Smooth muscle cell of the brain vasculature (primary cell): Measurements from ENCODE around the gene PLXND1.
A peak's percentile ranks its signal among the peaks of the same experiment; 100 is the strongest.
"Not testable (repeated sequence)": the region's sequence is repeated elsewhere in the genome, so short reads cannot be mapped to it uniquely, and the experiment has no call there.

ENCODE experiments used
- DNase-seq: peaks from one replicate; pipeline ENCODE4 v3.0.0-alpha.2; 2012; ENCODE audit warnings: low read depth, low spot score

PLXND1 gene

DNA sequence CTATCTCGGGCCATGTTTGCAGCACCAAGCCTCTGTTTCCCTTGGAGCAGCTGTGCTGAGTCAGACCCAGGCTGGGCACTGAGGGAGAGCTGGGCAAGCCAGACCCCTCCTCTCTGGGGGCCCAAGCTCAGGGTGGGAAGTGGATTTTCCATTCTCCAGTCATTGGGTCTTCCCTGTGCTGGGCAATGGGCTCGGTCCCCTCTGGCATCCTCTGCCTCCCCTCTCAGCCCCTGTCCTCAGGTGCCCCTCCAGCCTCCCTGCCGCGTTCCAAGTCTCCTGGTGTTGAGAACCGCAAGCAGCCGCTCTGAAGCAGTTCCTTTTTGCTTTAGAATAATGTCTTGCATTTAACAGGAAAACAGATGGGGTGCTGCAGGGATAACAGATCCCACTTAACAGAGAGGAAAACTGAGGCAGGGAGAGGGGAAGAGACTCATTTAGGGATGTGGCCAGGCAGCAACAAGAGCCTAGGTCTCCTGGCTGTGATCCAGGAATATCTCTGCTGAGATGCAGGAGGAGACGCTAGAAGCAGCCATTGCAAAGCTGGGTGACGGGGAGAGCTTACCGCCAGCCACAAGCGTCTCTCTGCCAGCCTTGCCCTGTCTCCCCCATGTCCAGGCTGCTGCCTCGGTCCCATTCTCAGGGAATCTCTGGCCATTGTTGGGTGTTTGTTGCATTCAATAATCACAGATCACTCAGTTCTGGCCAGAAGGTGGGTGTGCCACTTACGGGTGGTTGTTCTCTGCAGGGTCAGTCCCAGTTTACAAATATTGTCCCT lies 76.9 kb downstream of the PLXND1 start:
- no peak for DNase-seq

DNA sequence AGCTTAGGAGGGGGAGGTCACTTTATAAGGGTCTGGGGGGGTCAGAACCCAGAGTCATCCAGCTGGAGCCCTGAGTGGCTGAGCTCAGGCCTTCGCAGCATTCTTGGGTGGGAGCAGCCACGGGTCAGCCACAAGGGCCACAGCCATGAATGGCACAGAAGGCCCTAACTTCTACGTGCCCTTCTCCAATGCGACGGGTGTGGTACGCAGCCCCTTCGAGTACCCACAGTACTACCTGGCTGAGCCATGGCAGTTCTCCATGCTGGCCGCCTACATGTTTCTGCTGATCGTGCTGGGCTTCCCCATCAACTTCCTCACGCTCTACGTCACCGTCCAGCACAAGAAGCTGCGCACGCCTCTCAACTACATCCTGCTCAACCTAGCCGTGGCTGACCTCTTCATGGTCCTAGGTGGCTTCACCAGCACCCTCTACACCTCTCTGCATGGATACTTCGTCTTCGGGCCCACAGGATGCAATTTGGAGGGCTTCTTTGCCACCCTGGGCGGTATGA lies 77.8 kb downstream of the PLXND1 start, which contains the start of gene RHO:
TSS of gene RHO (plus strand) at position 51 of the 512 bp plus-strand sequence. CDS start at position 146, 95 bp downstream.
- DNase-seq = no peak

DNA sequence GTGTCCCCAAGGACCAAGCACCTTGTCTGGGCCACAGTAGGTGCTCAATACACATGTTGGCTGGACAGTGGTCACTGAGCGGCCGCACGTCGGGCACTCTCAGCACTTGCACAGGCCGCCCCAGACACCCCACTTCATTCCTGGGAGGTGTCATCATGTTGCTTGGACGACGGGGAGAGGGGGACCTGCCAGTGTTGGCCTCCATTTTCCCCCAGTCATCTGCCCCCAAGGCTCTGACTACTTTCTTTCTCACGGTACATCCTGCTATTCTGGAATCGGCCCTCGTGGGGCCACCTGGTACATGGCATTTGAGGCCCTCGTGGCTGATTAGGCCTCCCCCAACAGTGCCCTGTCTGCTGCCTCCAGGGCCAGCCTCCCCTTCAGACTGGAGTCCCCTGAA lies 79.2 kb downstream of the PLXND1 start:
- DNase-seq = no peak

DNA sequence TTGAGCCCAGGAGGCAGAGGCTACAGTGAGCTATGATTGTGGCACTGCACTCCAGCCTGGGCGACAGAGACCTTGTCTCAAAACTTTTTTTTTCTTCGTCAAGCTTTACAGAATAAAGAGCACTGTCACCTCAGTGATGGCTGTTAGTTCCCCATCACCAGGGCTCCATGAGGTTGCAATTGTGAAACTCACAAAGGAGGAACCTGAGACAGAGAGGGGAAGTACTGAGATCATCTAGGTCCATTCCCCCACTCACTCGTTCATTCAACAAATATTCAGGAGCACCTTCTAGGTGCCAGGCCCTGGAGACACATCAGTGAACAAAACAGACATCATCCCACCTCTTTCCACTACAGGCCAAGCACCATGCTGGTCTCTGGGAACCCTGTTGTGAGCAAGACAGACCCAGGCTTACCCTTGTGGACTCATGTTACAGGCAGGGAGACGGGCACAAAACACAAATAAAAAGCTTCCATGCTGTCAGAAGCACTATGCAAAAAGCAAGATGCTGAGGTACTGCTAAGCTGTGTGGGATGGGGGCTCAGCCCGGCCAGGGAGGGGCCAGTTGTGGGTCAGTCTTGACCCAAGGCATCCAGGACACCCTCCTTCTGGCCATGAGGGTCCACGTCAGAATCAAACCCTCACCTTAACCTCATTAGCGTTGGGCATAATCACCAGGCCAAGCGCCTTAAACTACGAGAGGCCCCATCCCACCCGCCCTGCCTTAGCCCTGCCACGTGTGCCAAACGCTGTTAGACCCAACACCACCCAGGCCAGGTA lies 80.2 kb downstream of the PLXND1 start:
- peak; percentile 66 for DNase-seq

DNA sequence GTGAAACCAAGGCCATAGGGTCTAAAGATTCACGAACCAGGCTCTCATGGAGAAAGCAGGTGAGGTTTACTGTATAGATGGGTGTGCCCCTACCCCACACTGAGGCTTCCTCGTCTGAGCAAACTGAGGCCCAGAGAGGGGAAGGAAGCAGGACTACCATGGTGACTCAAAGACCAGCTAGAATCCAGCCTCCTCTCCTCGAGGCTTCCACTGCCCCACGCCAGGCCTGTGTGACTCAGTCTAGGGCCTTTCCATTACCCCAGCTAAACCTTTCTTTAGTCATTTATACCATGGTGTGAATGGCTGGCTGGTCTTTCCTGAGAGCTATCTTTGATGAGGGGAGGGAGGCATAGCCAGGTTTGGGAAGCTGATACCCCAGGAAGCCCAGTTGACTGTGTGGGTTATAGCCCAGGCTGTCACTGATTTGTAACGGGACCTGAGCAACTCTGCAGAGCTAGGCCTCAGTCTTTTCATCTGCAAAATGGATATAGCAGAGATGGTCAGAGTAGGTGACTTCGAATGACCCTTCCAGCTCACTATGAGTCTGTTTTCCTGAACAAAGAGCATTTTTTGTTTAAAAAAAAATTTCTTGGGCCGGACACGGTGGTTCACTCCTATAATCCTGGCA lies 81.0 kb downstream of the PLXND1 start:
- DNase-seq = no peak

DNA sequence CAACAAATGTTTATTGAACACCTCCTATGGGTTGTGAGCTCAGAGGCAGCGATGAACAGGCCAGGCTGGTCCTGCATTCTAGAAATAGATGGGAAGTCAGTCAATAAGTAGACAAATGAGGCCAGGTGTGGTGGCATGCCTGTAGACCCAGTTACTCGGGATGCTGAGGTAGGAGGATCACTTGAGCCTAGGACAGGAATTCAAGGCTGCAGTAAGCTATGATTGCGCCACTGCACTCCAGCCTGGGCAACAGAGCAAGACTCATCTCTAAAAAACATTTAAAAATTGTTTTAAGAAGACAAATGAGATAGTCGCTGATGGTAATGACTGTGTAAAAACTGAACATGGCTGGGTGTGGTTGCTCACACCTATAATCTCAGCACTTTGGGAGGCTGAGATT lies 82.4 kb downstream of the PLXND1 start:
- DNase-seq = no peak

DNA sequence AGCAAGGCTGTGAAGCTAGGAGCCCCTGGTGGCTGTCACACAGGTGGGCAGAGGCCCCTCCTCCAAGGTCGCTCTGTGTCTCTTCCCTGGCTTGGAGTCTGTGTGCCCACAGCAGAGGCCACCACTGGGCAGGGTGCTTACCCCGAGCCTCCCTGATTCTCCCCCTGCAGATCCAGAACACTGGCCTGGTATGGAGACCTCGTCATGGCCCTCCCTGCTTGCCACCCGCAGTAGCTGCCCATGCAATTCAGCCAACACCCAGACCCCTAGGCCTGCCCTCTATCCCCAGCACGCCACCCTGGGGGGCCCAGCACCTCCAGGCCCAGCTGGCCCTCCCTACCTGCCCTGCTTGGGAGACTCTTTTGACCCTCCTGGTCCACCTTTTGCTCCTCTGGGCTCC lies 83.5 kb downstream of the PLXND1 start:
- no peak for DNase-seq

DNA sequence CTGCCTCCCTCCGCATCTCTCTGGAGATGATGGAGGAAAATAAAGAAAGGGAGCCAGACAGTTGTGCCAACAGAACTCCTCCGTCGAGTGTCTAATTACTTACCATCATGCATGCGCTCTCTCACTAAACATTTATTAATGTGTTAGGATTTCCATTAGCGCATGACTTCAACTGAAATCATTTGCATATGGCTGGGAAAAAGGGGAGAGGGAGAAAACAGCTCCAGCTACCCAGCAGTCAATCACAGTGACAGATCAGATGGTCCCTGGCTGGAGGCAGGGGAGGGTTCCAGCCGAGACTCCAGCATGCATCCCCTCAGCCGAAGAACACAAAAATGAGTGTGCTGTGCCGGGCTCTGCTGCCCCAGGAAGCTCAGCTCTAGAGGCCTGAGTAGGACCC lies 84.9 kb downstream of the PLXND1 start:
- DNase-seq = no peak

DNA sequence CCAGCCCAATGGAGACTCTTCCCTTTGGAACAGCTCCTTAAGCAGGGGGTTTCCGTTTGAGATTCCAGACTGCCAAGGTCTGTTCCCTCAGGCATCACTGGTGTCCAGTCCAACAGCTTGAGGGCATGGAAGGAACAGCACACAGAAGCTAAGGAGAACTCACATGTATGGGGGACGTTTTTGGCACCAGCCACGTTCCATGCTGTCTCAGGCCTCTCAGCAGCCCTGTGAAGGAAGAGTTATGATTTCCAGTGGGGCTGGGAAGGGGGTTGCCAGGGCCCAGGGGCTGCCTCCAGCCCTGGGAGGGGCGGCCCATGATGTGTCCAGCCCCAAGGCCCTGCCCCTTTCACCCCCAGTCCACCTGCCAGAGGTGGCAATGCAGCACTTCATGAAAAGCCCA lies 85.5 kb downstream of the PLXND1 start:
- no peak for DNase-seq

DNA sequence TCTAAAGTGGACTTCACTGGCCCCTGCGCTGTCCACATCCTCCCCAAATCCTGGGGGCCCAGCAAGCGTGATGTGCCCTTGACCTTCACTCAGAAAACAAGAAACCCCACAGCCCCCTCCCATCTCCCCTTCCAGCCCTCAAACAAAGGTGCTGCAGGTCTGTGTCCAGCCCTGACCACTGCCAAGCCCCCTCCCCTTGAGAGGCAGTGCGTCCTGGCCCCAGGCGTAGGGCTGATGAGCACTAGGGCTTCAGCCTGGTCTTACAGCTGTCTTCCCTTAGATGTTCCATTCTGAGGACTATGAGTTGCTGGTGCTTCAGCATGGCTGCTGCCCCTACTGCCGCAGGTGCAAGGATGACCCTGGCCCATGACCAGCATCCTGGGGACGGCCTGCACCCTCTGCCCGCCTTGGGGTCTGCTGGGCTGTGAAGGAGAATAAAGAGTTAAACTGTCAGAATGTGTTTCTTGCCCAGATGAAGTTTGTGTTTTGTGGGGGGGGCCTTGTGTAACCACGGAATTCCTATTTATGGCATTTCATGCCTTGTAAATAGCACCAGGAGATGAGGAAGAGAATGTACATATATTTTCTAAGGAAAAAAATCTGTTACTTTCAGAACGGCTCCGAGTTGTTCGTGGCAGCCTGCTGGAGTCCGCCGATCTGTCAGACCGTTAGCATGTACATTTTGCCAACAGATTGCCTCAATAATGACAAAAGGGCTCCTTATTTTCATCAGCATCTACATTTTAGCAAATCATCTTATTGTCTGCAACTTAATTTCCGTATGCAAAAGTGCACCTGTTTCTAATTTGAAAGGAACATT lies 86.4 kb downstream of the PLXND1 start:
- DNase-seq = no peak

DNA sequence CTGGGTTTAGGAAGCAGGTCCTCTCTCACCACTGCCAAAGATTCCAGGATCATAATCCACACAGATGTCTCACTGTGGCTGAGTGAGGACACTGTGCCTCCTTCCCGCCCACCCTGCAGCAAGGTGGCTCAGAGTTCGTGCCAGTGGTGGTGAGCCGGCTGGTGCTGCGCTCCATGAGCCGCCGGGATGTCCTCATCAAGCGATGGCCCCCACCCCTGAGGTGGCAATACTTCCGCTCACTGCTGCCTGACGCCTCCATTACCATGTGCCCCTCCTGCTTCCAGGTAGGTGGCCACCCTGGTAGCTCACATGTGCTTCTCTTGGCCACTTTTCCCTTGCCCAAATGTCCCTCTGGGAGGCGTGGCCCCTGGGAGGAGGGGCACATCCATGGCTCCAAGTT lies 87.0 kb downstream of the PLXND1 start:
- DNase-seq = no peak

DNA sequence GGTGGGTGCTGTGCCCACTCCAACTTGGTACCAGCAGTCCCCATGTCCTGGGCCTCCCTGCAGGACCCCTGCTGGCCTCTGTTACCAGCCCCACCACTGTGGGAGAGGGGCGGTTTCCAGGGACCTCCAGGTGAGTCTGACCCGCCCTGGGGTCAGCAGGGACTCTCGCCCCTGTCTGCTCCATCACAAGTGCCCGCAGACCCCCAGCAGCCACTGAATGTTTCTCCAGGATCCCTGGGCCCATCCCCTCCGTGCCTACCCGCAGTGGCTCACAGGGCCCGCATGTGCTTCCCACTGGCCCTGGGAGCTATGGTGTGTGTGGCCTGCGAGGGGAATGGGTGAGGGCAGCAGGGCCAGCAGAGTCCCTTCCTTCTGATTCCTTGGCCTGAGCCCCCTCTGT lies 87.9 kb downstream of the PLXND1 start:
- no peak for DNase-seq

DNA sequence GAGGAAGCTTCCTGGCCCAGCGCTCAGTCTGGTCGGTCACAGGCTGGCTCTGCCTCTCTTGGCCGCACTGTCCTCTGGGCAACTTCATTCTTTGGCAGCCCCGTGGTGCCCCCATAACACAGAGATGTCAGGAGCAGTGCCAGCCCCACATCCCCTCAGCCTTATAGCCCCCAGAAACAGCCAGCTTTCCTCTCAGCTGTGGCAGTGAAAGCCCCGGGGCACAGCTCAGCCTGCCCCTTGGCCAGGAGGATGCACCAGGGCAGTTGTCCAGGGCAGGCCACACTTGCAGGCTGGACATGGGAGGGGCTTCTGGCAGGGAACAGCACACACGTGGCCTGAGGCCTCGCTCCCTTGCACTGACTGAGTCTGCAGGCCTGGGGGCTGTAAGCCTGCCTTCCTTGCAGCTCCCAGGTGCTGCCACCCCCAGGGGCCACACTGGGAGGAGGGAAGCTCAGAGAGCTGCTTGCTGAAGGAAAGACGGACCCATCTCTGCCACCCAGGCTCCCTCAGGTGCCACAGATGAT lies 88.4 kb downstream of the PLXND1 start:
- DNase-seq = no peak

DNA sequence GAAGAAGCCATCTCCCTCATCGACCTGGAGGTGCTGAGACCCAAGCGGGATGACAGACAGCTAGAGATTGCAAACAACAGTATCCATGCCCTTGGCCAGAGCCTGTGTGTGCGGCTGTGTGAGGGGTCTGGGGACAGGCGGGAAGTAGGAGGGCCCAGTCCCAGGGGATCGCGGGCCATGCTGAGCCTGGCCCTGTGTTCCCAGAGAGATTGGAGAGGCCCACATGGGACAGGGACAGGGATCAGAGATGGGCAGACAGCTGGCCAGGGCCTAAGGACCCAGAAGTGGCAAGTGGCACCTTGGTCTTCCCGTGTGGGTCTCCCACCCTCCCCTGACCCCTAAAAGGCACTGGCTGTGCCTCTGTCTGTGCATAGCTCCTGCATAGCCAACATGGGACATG lies 89.0 kb downstream of the PLXND1 start:
- DNase-seq = no peak

DNA sequence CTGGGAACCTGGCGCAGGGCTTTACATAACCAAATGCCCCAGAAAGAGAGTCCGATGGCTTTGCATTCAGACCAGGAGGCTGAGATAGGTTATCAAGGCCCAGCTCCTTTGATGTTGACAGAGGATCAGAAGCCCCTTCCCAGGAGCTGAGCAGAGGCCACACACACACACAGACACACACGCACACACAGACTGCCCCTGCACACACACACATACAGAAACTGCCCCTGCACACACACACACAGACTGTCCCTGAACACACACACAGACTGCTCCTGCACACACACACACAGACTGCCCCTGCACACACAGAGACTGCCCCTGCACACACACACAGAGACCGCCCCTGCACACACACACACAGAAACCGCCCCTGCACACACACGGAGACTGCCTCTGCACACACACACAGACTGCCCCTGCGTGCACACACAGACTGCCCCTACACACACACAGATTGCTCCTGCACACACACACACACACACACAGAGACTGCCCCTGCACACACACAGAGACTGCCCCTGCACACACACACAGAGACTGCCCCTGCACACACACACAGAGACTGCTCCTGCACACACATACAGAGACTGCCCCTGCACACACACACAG lies 90.5 kb downstream of the PLXND1 start:
- DNase-seq = not testable (repeated sequence)

DNA sequence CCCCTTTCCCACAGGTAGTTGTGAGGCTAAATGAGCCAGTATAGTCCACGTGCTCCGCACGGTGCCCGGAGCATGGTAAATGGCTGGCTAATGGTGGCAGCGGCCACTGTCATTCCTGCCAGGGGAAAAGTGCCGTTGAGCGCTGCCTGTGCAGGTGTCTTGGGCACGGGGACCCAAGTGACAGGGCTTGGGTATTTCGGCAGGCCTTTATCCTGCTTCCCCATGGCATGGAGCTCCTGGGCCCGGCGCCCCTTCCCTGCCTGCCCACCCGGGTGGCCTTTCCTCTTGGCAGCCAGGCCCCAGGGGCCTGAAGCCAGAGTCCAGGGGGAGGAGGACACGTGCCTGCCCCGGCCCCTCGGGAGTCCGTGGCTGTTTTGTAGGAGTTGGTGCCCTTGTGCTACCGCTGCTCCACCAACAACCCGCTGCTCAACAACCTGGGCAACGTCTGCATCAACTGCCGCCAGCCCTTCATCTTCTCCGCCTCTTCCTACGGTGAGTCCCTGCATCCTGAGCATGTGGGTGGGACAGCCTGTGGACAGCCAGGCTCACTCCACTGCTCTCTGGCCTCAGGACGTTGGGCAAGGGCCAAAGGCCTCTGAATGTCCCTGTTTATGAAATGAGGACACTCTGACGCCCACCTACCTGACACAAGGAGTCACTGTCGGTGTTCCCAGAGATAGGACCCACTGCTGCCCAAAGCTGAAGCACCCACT lies 91.2 kb downstream of the PLXND1 start:
- not testable (repeated sequence) for DNase-seq

DNA sequence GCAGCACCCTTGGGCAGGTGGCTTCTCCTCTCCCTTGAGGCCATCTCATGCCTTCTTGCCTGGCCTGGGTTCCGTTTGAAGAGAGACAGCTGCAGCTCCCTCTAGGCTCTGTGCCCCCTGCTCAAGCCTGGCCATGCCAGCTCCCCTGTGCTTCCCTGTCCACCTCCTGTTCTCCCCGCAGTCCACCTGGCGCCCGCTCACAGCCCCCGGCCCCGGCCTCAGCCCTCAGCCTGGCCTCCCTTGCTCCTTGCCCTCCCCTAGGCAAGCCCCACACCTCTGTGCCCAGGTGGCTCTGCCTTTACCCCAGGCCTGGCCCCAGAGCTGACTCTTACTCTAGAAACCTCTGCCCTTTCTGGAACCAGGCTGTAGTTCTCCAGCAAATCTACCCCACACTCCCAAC lies 91.9 kb downstream of the PLXND1 start:
- DNase-seq = no peak

DNA sequence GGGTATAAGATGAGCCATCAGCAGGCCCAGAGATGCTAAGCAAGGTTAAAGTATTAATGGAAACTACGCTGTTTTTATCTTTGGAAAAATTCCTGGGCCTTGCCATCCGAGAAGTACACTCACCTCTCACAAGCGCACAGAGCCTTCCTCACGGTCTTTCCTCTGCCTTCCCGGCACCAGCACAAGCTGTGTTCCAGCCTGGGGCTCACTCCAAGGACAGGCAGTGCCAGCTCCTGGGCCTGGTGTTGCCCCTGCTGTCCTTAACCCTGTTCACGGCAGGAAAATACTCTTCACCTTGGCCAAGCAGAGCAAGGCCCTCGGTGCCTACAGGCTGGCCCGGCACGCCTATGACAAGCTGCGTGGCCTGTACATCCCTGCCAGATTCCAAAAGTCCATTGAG lies 92.4 kb downstream of the PLXND1 start:
- no peak for DNase-seq

DNA sequence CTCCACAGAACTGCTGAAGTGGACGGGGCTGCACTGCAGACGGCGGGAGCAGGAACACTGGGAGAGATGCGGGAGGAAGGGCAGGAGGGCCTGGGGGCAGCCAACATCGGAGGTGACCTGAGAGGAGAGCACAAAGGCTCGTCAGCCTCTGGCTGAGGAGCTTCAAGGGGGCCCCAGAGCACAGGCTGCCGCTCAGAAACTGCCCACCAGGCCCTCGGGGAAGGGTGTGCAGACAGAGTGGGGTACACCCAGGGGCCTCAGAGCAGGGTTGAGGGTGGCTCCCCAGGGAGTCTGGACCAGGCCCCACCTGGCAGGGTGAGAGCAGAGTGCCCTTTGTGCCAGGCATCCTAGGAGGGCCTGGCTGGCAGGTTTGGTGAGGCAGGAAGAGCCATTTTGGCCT lies 92.8 kb downstream of the PLXND1 start:
- DNase-seq = no peak

DNA sequence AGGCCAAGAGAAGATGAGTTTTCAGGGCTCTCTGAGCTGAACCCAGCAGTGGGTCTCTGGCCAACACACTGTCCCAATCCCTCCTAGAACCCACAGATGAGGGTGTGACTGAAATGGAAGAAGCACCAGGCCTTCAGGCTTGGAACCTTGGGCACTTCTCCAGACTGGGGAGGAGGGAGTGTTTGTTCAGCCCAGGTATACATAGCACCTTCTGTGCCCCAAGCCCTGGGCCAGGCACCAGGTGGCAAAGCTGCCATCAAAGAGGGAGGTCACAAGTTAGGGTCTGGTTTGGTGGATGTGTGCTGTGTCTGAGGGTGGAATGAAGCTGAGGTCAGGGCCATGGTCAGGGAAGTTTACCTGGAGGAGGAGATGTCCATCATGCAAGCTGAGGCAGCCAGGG lies 93.9 kb downstream of the PLXND1 start:
- DNase-seq = no peak
